ENCODE results near the gene BICDL2. TPM values are rescaled to one million over a fixed set of nuclear protein-coding genes. Genes with fewer than 3 reads are reported as not detected.
A peak's percentile ranks its signal among the peaks of the same experiment; 100 is the strongest.

BICDL2 gene
- total and polyA plus RNA-seq, 3 donors from 2014 or later: 0.29 to 1.3 (median 0.37) TPM

GRCh38 chr16:3021449-3022207 lies 15.1 kb downstream of the BICDL2 start:
- Histone ChIP-seq H3K36me3 (ENCODE audit: low read depth, missing control alignments) (no peaks in the 10 kb centered on the region), H3K27me3 (no peaks in the 10 kb centered on the region), H3K4me1 (peaks cover 35% of the 10 kb centered on the region), H3K9me3 (no peaks in the 10 kb centered on the region), H3K4me3 (peak overlapping the region; percentile 46 to 63), H3K27ac (peak overlapping the region; percentile 66 to 94)
- 4 to 6% methylated on average over 16 to 25 of the region's 25 CpGs for WGBS, 2 donors
- TF ChIP-seq CTCF (IDR thresholded peaks at IDR 0.05) (no peak), POLR2A (IDR thresholded peaks at IDR 0.05) (no peak)
- peak; percentile 81 for DNase-seq
- intact Hi-C loops (cut with DNase I; ENCODE audit: low total_unique reads): no loop called here

GRCh38 chr16:3020604-3021448 lies 15.9 kb downstream of the BICDL2 start:
- peak overlapping the region; percentile 46 to 63 for H3K4me3 ChIP-seq
- peak; percentile 63 for DNase-seq
- H3K27ac ChIP-seq: peak overlapping the region; percentile 66 to 72
- intact Hi-C loops (cut with DNase I; ENCODE audit: low total_unique reads): no loop called here
- H3K4me1 ChIP-seq: peaks cover 35% of the 10 kb centered on the region
- H3K27me3 ChIP-seq: no peaks in the 10 kb centered on the region
- no peaks in the 10 kb centered on the region for H3K36me3 ChIP-seq (ENCODE audit: low read depth, missing control alignments)
- TF ChIP-seq POLR2A (IDR thresholded peaks at IDR 0.05) (no peak), CTCF (IDR thresholded peaks at IDR 0.05) (no peak)
- 0 to 2% methylated on average over 10 to 34 of the region's 57 CpGs for WGBS, 2 donors
- H3K9me3 ChIP-seq: no peaks in the 10 kb centered on the region

GRCh38 chr16:3020247-3020603 lies 16.5 kb downstream of the BICDL2 start, which contains the start of gene TNFRSF12A:
TNFRSF12A (plus strand) TSS chr16:3020368; CDS start chr16:3020398, 30 bp downstream.
- no peaks in the 10 kb centered on the region for H3K27me3 ChIP-seq
- intact Hi-C loops (cut with DNase I; ENCODE audit: low total_unique reads): no loop called here
- TF ChIP-seq CTCF (IDR thresholded peaks at IDR 0.05) (no peak), POLR2A (IDR thresholded peaks at IDR 0.05) (no peak)
- peak within 1 kb of the TSS; percentile 66 to 72 for H3K27ac ChIP-seq
- H3K4me1 ChIP-seq: peaks cover 35% of the 10 kb centered on the region
- 2% methylated on average over 21 of the region's 49 CpGs; no CpG with 5 or more reads in 1 of the 2 donors for WGBS, 2 donors
- no peaks in the 10 kb centered on the region for H3K36me3 ChIP-seq (ENCODE audit: low read depth, missing control alignments)
- peak within 1 kb of the TSS; percentile 46 to 63 for H3K4me3 ChIP-seq
- DNase-seq: peak; percentile 78
- H3K9me3 ChIP-seq: no peaks in the 10 kb centered on the region

- Histone ChIP-seq H3K27me3 (no peaks in the 10 kb centered on the region), H3K4me1 (peaks cover 35% of the 10 kb centered on the region), H3K9me3 (no peaks in the 10 kb centered on the region), H3K27ac (no peak overlapping the region), H3K4me3 (peak overlapping the region; percentile 46 to 63), H3K36me3 (ENCODE audit: low read depth, missing control alignments) (no peaks in the 10 kb centered on the region)
- TF ChIP-seq POLR2A (IDR thresholded peaks at IDR 0.05) (no peak), CTCF (IDR thresholded peaks at IDR 0.05) (no peak)
- no peak for DNase-seq
- 27 to 34% methylated on average over 34 to 39 of the region's 40 CpGs for WGBS, 2 donors
- intact Hi-C loops (cut with DNase I; ENCODE audit: low total_unique reads): no loop called here
Observed at GRCh38 chr16:3019594-3020246, 17.0 kb downstream of the BICDL2 start.

Data from testis (tissue), 3 donors.